Measurements from ENCODE around the gene BAIAP2.
"Not testable (repeated sequence)": the region's sequence is repeated elsewhere in the genome, so short reads cannot be mapped to it uniquely, and the experiment has no call there.

Gene BAIAP2

DNA sequence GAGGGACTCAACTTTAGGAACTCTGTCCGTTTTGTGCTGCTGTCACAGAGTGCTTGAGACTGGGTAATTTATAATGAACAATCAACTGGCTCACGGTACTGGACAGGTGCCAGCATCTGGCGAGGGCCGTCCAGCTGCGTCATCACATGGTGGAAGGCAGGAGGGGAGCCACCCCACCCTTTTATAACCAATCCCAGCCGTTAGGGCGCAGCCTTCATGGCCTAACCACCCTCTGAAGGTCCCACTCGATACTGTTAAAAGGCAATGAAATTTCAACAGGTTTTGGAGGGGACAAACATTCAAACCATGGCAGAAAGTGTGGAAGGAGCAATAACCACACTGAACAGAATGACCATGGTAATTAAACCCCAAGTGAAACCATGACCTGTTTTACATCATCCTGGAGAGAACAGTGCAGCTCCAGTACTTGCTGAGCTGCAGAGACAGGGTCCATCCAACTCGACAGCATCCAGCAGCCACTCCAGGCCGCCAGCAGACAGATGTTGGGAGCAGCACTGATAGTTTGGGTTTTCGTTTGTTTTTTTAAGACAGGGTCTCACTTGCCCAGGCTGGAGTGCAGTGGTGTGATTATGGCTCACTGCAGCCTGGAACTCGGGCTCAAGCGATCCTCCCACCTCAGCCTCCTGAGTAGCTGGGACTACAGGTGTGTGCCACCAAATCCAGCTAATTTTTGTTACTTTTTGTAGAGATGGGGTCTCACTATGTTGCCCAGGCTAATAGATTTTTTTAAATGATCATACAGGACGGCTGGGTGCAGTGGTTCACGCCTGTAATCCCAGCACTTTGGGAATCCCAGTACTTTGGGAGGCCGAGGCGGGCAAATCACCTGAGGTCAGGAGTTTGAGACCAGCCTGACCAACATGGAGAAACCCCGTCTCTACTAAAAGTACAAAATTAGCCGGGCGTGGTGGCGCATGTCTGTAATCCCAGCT, 32.3 kb upstream of the BAIAP2 start:
- peak; percentile 90 for DNase-seq

DNA sequence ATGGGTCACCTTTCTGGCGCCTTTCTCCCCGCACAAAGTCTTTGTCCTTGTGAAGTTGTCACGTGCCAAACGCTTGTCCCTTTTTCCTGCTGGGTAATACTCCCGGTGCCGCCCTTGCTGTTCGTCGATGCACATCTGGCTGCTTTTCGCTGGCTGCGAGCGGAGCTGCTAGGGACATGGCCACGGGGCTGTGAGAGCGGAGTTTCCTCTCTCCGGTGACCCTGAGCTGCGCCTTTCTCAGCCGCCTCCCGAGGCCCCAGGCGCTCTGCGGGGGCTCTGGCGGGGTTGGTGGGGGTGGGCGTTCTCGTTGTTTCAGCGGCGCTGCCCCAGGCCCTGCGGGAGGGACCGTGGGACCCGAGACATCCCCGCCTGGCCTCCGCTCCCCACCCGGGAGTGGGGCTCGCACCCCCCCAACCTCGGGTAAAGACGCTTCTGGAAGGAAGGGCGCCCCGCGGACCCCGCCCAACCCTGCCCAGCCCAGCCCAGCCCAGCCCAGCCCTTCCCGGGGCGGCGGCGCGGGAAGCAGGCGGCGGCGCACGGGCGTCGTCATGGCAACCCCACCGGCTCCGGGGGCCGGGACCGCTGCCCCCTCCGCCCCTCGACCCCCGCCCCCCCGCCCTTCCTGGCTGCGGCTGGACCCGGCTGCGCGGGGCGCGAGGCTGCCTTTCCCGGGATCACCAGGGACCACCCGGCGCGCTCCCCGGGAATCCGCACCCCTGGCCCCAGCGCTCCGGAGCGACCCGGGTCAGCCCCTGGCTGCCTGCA, 31.1 kb upstream of the BAIAP2 start:
- DNase-seq = peak; percentile 46

DNA sequence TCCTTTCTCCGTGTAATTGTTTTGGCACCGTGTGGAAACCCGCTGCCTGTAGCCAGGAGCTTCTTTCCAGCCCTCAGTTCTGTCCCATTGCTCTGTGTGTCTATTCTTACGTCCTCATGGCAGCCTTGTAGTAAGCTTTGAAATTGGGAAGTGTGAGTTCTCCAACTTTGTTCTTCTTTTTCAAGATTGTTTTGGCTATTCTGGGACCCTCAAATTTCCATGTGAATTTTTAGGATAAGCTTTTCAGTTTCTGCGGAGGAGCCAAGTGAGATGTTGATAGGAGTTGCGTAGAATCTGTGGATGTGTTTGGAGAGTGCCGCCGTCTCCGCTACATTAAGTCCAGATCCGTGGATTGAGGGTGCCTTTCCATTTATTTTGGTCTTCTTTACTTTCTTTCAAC, 28.1 kb upstream of the BAIAP2 start:
- no peak for DNase-seq

DNA sequence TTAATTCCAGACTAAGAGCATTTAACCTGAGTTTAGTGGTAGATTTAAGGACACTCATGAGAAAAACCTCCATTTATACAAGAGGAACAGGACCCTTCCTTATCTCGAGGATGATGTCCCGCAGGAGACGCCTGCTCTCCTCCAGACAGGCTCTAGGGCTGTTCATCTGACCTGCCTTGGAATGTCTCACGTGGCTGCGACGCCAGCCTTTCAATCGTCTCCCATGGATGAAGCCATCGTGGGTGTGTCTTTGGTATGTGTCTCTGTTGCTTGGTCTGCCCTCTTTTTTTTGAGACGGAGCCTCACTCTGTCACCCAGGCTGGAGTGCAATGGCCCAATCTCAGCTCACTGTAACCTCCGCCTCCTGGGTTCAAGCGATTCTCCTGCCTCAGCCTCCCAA, 26.8 kb upstream of the BAIAP2 start:
- DNase-seq = no peak

DNA sequence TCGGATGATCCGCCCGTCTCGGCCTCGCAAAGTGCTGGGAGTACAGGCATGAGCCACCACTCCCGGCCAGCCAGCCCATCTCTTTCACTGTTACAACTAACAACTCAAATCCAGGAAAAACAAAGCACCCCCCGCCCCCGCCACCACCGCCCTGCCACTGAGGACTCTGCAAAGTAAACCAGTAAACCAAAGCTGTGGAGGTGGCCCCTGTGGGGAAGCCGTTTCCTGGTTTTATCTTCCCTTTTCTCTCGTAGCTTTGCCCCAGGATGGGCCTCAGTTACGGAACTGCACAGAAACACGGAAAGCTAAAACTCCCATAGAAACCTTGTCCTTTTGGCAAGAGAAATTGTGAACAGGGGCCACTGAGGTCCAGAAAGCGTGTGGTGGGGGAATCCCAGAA, 25.8 kb upstream of the BAIAP2 start:
- no peak for DNase-seq

DNA sequence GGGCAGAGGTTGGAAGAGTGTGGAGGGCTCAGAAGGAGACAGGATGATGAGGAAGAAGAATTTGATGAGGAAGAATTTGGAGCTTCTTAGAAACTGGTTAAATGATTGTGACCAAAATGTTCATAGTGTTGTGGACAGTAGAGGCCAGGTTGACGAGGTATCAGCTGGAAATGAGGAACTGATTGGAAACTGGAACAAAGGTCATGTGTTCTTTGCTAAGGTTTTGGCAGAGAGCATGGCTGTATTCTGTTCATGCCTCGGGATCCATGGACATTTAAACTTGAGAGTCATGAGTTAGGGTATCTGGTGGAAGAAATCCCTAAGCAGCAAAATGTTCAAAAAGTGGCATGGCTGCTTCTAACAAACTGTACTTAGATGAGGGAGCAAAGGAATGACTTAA, 24.0 kb upstream of the BAIAP2 start:
- no peak for DNase-seq

DNA sequence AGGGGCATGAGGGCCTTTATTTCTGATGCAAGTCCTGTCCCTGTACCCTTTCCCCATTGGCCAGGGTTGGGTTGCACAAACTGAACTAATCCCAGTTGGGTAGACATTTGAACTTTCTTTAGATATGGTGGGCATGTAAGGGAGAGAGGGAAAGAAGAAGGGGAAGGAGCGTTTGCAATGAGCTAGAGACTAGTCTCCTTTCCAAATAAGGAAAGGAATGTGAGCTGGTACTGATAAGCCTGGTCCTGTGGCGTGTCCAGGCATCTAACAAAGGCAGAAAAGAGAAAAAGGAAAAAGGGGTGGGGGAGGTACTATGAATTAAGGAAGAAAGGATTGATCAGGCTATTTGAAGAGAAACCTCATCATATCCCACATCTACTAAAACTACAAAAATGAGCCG, 23.0 kb upstream of the BAIAP2 start:
- no peak for DNase-seq

DNA sequence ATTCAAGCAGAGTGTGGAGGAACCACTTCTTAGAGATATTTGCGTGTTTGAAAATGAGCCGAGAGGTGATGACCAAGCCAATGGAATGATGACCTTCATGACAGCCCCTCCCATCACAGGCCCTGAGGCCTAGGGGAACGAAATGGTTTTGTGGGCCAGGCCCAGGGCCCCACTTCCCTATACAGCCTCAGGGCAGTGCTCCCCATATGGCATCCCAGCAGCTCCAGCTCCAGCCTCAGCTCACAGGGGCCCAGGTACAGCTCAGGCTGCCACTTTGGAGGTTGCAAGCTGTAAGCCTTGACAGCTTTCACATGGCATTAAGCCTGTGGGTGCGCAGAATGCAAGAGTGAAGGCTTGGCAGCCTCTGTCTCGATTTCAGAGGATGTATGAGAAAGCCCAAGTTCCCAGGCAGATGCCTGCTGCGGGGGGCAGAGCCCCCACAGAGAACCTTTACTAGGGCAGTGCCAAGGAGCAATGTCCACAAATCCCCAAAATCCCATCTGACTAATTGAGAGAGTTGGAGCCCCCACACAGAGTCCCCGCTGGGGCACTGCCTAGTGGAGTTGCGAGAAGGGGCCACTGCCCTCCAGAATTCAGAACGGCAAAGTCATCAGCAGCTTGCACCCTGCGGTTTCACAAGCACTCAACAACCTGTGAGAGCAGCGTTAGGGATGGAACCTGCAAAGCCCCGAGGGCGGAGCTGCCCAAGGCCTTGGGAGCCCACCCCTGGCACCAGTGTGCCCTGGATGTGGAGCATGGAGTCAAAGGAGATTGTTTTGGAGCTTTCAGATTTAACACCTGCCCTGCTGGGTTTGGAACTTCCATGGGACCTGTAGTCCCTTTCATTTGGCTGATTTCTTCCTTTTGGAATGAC, 22.1 kb upstream of the BAIAP2 start:
- DNase-seq = no peak

DNA sequence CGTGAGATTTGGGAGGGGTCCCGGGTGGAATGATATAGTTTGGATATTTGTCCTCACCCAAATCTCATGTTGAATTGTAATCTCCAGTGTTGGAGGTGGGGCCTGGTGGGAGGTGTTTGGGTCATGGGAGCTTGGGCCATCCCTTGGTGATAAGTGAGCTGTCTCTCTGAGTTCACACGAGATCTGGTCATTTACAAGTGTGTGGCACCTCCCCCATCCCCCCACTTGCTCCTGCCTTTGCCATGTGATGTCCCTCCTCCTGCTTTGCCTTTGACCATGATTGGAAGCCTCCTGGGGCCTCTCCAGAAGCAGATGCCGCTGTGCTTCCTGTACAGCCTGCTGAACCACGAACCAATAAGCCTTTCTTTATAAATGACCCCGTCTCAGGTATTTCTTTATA, 21.3 kb upstream of the BAIAP2 start:
- DNase-seq = no peak

DNA sequence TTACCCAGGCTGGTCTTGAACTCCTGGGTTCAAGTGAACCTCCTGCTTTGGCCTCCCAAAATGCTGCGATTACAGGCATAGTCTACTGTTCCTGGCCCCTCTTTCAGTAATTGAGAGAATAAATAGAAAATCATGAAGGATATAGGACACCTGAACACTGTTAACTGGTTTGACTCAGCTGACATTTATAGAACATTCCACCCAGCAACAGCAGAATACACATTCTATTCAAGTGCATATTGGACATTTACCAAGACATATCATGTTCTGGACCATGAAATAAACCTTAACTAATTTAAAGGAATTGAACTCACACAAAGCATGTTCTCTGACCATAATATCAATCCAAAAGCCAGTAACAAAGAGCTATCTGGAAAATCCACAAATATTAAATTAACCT, 19.8 kb upstream of the BAIAP2 start:
- no peak for DNase-seq

DNA sequence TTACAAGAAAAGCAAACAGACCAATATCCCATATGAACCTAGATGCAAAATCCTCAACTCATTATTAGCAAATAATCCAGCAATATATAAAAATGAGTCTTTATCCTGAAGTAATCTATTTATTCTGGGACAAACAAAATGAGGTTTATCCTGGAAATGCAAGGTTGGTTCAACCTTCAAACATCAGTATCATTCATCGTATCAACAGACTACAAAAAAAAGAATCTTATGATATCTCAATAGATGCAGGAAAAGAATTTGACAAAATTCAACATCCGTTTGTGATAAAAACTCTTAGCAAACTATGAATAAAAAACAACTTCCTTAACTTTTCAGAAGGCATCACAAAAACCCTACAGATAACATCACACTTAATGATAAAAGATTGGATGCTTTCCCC, 18.4 kb upstream of the BAIAP2 start:
- DNase-seq = no peak

DNA sequence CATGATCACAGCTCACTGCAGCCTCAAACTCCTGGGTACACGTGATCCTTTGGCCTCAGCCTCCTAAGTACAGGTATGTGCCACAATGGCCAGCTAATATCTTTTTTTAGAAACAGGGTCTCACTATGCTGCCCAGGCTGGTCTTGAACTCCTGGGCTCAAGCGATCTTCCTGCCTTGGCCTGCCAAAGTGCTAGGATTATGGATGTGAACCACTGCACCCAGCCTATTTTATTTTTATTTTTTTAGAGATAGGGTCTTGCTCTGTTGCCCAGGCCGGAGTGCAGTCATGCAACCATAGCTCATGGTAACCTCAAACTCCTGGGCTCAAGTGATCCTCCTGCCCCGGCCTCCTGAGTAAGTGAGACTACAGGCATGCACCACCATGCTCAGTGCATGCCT, 17.6 kb upstream of the BAIAP2 start:
- not testable (repeated sequence) for DNase-seq

DNA sequence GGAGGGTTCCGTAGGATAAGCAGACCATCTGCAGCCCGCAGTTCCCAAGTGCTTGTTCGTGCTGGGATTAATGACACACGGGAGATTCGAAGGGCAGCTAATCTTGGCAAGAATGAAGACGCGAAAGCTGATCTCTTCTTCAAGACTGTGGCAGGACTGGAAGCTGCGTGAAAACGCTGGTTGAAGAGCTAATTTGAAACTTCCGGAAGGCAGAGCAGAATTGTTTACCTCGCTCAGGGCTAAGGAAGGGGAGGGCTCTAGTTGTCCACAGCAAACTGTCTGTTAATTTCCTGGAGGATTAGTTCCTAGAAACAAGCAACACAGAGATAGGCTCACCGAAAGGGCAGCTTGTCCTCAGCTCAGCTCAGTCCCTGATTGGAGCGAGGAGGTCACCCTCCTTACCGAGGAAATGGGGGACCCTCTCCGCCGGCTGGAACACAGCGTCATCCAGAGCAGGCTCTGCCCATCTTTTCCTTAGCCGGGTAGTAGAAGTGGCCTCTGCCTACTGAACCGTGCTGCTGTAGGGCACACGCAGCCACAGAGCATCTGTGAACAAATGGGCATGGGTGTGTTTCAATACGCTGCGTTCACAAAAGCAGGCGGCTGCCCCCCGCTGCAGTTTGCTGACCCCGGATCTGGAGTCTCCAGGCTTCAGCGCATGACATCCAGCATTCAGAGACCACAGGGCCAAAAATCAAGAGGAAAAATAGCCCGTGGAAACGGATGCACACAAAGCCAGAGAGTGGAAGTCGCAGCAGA, 16.7 kb upstream of the BAIAP2 start:
- peak; percentile 82 for DNase-seq

DNA sequence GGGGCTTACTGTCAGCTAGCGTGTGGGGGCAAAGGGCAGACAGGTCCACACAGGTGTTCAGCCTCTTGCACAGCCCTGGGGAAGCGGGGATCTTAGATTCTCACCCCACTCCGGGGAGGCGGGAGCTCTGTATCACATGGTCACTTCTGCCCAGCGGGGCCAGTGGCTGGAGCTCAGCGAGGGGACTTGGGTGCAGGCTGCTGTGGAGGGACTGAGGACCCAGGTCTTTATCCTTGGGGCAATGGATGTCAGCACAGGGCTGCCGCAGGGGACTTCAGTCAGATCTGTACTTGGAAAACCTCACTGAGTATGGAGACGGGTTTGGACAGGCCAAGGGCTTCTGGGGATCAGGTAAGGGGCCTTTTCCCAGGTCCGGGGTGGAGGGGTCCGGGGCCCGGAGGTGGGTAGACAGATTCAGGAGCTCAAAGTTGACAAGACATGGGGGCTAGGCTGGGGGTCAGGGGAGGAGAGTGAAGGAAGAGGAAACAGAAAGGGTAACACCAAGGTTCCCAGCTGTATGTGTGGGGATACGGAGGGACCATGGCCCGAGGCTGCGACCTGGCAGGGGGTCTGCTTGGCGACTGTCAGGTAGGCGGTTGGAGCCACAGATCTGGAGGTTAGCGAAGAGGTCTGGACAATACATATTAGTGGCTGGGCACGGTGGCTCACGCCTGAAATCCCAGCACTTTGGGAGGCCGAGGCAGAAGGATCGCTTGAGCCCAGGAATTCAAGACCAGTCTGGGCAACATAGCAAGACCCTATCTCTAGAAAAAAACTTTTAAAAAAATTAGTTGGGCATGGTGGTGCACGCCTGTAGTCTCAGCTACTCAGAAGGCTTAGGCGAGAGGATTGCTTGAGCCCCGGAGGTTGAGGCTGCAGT, 15.1 kb upstream of the BAIAP2 start:
- DNase-seq = no peak

DNA sequence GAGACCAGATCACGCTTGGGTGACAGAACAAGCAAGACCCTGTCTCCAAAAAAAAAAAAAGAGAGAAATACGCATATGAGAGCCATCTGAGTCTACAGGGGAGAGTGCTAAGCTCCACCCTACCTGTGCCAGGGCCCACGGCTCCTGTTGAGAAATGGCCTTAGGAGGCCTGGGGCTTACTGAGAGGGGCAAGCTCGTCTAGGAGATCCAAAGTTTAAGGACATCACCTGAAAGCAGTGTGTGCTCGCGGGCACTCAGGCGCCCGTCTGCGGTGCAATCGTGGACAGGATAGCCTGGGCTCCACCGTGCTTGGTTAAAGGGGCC, 14.5 kb upstream of the BAIAP2 start:
- no peak for DNase-seq

DNA sequence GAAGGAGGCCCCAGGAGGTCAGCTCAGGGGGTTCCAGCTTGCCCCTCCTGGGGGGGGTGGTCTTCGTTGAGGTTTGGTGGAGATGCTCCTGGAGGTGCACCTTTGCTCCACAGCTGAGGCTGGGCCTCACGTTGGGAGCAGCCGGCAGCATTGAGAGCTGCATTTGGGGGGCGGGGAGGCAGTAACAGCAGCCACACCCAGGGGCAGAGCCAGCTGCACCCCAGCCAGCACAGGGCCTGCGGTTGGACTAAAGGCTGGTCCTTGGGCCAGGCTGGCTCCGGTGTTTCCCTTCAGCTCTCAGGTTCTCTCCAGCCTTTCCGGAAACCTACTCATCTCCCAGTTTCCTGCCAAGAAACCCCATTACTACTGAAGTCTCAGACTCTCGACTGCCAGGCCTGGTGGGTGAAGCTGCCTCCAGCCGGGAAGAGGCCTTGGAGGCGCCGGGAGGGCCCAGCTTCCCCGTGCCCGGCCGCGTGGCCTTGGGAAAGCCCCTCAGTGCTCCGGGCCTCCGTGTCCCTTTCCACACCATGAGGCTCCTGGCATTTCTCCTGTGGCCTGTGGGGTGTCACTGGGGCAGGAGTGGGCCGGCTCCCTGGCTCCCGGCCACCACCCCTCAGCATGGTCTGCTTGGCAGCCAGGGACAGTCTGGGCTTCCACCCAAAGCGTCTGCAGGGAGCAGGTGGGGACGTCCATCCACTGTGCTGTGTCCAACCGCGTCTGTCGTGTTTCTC, 14.0 kb upstream of the BAIAP2 start:
- peak; percentile 76 for DNase-seq

DNA sequence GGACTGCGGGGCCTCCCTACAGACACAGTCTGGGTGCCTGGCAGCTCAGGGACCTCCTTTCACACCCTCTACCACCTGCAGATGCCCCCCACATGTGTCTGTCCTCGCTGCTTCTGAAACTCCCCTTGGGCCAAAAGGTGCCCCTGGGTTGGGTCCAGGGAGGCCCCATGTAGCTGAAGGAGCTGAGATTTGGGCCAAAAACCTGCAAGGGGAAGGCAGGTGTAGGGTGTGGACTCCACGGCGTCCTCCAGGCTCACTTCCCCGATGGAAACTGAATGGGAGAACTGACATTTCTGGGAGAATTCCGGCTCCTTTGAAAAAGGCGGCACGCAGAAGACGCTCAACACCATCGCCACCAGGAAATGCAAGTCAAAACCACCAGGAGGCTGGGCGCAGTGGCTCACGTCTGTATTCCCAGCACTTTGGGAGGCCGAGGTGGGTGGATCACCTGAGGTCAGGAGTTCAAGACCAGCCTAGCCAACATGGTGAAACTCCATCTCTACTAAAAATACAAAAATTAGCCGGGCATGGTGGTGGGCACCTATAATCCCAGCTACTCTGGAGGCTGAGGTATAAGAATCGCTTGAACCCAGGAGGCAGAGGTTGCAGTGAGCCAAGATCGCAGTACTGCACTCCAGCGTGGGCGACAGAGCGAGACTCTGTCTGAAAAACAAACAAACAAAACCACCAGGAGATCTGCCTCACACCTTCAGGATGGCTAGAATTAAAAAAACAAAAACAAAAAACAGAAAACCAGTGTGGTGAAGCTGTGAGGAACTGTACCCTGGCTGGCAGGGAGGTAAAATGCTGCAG, 13.2 kb upstream of the BAIAP2 start:
- no peak for DNase-seq

DNA sequence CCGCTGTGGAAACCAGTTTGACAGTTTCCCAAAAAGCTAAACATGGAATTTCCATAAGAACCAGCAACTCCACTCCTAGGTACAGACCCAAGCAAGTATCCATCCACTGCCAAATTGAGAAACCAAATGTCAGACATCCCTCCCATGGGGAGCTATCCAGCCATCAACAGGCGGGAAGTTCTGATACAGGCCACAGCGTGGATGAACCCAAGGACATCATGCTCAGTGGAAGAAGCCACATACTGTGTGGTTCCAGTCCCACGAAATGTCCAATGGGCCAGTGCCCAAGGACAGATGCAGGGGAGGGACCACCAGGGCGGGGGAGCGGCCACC, 12.6 kb upstream of the BAIAP2 start:
- DNase-seq = no peak

DNA sequence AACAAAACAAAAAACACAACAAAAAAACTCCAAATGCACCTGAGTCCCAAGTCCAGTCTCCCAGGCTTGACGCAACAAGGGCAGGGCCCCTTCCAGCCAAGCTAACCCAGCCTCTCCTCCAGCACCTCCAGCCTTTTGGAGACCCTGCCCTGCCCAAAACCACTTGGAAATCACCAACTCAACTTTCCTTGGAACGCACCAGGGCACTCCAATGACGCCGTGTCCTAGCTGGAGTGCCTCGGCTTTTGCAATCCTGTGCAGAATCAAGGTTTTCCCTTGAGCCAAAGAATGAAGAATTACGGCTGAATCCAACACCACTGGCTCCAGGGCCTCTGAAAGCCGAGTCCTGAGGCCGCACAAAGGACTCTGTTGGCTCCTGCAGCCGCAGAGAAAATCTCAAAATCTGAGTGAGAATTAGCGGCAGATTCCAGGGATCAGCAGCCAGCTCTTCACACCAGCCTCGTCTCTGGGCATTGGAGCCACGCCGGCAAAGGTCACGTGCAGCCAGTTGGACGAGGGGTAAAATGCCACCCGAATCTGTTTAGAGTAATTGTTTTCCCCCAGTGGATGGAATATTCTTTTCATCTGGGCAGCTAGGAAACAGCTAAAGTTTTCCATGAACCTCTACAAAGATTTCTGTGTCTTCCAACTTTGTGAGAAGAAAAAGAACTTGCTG, 9.7 kb upstream of the BAIAP2 start:
- DNase-seq = no peak

DNA sequence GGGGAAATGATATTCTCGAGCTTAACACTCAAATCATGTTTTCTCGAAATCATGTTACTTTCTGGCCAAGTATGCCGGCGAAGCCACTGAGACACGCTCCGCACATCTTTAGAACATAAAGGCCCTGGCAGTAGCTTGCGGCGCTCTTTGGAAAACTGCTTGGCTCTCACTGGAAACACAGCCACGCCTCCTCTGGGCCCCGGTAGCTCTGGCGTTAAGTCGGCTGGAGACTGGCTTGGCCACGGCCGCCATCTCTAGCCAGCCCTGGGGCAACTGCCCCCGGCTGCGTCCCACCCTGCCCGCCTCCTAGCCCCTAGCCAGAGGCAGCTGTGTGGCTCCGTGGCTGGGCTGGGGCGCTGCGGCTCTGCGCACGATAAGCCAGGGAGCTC, 9.2 kb upstream of the BAIAP2 start:
- no peak for DNase-seq

Data from hematopoietic multipotent progenitor cell treated with erythropoietin and hydrocortisone succinate and interleukin-3 and kit ligand, for 6 days (in vitro differentiated cells).